22Rv1 (cell line): ENCODE results near the gene SYMPK.

Source experiments
- H3K27ac ChIP-seq: fragments of 450-650 bp; 2 replicates; pipeline ENCODE4 v1.5.1; 2017
- CTCF ChIP-seq: fragments of 450-650 bp; IDR thresholded peaks from 2 replicates; pipeline ENCODE4 v1.5.1; 2017; ENCODE audit warnings: mild to moderate bottlenecking
- ZFX ChIP-seq: fragments of 450-650 bp; IDR thresholded peaks from 2 replicates; pipeline ENCODE4 v1.6.1; 2017; ENCODE audit warnings: antibody characterized with exemption, borderline replicate concordance

Gene SYMPK

GRCh38 chr19:45895519-45895972 lies 32.6 kb upstream of the SYMPK start:
- no peak overlapping the region for H3K27ac ChIP-seq
- TF ChIP-seq CTCF (no peak), ZFX (no peak)

GRCh38 chr19:45890877-45891276 lies 27.9 kb upstream of the SYMPK start:
- TF ChIP-seq ZFX = no peak
- no peak for TF ChIP-seq CTCF
- no peak overlapping the region for H3K27ac ChIP-seq

- TF ChIP-seq ZFX (no peak), CTCF (no peak)
- no peak overlapping the region; the same call in 1 of the 2 replicates for H3K27ac ChIP-seq
Measured at GRCh38 chr19:45889210-45889885, 26.4 kb upstream of the SYMPK start.

GRCh38 chr19:45887200-45887710 lies 24.3 kb upstream of the SYMPK start:
- H3K27ac ChIP-seq = peak overlapping the region; percentile 100
- no peak for TF ChIP-seq CTCF

- no peak for TF ChIP-seq ZFX
- no peak for TF ChIP-seq CTCF
- H3K27ac ChIP-seq = peak overlapping the region; percentile 100
Measured at GRCh38 chr19:45886427-45887199, 23.7 kb upstream of the SYMPK start.

GRCh38 chr19:45885556-45886426 lies 22.8 kb upstream of the SYMPK start, which contains the start of gene IRF2BP1:
Gene IRF2BP1, minus strand, starts transcription at chr19:45886141. Its CDS starts 367 bp downstream, at chr19:45885774.
- H3K27ac ChIP-seq = peak within 1 kb of the TSS; percentile 100
- TF ChIP-seq CTCF = no peak; the same call in 1 of the 2 replicates
- no peak for TF ChIP-seq ZFX
